SK-N-SH (cell line): ENCODE results near the gene SIK2.
"Not testable (repeated sequence)": the region's sequence is repeated elsewhere in the genome, so short reads cannot be mapped to it uniquely, and the experiment has no call there.

Experiments used
- ELF1 ChIP-seq: IDR thresholded peaks from 2 replicates; pipeline ENCODE4 v1.4.0; 2012
- GATA2 ChIP-seq: sonication (generic); formaldehyde crosslinking; IDR thresholded peaks from 2 replicates; pipeline ENCODE4 v1.5.0; 2020; ENCODE audit warnings: mild to moderate bottlenecking, missing genetic modification reagents
- POLR2AphosphoS5 ChIP-seq: IDR thresholded peaks from 2 replicates; pipeline ENCODE4 v1.6.1; 2012; ENCODE audit warnings: low read depth, low read length
- SMC3 ChIP-seq: IDR thresholded peaks from 2 replicates; pipeline ENCODE4 v1.6.1; 2012; ENCODE audit warnings: low read depth, low read length, improper control_type of control experiment
- YY1 ChIP-seq: IDR thresholded peaks from 2 replicates; pipeline ENCODE4 v1.4.0; 2012; ENCODE audit warnings: low read depth, mild to moderate bottlenecking
- TF ChIP-seq, protein P1 (sequence below): fragments of 200-600 bp; sonication (generic); IDR thresholded peaks from 2 replicates; pipeline ENCODE4 v1.6.1; 2017; ENCODE audit warnings: antibody characterized with exemption, mild to moderate bottlenecking, moderate library complexity
- TF ChIP-seq, protein P2 (sequence below): IDR thresholded peaks from 2 replicates; pipeline ENCODE4 v1.4.0; 2012; ENCODE audit warnings: low read depth

GRCh38 chr11:111771205-111771604 is 169.0 kb downstream of the SIK2 start:
- TF ChIP-seq, protein P1, sequence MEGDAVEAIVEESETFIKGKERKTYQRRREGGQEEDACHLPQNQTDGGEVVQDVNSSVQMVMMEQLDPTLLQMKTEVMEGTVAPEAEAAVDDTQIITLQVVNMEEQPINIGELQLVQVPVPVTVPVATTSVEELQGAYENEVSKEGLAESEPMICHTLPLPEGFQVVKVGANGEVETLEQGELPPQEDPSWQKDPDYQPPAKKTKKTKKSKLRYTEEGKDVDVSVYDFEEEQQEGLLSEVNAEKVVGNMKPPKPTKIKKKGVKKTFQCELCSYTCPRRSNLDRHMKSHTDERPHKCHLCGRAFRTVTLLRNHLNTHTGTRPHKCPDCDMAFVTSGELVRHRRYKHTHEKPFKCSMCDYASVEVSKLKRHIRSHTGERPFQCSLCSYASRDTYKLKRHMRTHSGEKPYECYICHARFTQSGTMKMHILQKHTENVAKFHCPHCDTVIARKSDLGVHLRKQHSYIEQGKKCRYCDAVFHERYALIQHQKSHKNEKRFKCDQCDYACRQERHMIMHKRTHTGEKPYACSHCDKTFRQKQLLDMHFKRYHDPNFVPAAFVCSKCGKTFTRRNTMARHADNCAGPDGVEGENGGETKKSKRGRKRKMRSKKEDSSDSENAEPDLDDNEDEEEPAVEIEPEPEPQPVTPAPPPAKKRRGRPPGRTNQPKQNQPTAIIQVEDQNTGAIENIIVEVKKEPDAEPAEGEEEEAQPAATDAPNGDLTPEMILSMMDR, result not testable (repeated sequence)
- not testable (repeated sequence) for TF ChIP-seq SMC3; GATA2 (CRISPR knock-in tag); ELF1; POLR2AphosphoS5; YY1
- TF ChIP-seq, protein P2, sequence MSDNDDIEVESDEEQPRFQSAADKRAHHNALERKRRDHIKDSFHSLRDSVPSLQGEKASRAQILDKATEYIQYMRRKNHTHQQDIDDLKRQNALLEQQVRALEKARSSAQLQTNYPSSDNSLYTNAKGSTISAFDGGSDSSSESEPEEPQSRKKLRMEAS, result not testable (repeated sequence)
